WI38 (cell line): ENCODE data around the gene TNFRSF4.

Source experiments
- H3K4me3 ChIP-seq: 2 replicates; pipeline ENCODE4 v1.5.1; 2011; ENCODE audit warnings: low read depth, mild to moderate bottlenecking, control low read depth, low read length
- CTCF ChIP-seq: IDR thresholded peaks from 2 replicates; pipeline ENCODE4 v1.5.1; 2012; ENCODE audit warnings: low read depth, mild to moderate bottlenecking, control low read depth, low read length

Gene TNFRSF4

DNA sequence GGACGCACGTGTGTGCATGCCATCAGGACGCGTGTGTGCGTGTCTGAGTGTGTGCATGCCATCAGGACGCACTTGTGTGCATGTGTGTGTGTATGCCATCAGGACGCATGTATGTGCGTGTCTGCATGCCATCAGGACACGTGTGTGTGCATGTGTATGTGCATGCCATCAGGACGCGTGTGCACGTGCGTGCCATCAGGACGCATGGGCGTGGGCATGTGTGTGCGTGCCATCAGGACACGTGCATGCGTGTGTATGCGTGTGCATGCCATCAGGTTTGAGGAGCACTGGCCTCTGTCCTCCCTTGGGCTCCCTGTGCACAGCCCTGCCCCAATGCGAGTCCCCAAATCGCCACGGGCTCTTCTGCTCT lies 45.2 kb upstream of the TNFRSF4 start:
- TF ChIP-seq CTCF = no peak
- no peak overlapping the region for H3K4me3 ChIP-seq

DNA sequence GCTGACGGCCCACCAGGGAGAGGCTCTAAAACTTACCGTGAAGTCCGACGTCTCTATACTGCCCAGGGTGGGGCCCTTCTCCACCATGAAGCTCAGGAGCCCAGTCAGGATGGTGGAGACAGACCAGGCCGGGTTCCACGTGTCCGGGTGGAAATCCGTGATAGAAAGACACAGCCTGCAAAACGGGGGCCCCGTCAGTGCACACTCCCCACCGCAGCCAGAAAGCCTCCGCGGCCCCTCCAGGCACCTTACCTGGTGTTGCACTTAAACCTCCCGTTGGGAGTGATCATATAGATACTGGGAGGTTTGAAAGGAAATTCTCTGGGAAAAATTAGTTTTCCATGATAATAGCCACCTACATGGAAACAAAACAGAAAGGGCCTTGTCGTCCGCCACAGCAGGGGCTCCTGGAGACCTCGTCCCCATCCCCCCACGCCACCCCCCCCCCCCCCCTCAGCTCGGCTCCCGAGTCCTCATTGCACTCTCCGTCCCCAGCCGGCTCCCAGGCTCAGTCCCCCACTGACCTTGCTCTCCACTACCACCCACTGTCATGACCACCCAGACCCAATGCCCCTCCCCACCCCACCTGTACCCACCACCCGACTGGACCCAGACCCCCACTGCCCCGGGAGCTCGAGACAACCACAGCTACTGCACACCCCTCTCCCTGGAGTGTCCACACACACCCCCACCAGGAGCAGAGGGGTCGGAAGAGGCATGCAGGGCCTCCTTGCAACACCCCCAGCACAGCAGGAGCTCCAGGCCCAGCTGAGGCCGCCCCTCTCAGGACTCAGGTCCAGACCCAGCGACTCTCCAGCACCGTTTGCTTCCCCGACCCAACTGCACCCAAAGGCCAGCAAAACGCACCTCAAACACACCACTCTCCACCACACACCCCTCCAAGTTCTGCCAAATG lies 43.3 kb upstream of the TNFRSF4 start:
- H3K4me3 ChIP-seq = no peak overlapping the region
- no peak for TF ChIP-seq CTCF

- H3K4me3 ChIP-seq = no peak overlapping the region
- no peak for TF ChIP-seq CTCF
These were observed 41.7 kb upstream of the TNFRSF4 start for GRCh38 chr1:1255611-1256010.

GRCh38 chr1:1255078-1255477 lies 41.1 kb upstream of the TNFRSF4 start:
- no peak overlapping the region for H3K4me3 ChIP-seq
- TF ChIP-seq CTCF = no peak

- no peak for TF ChIP-seq CTCF
- H3K4me3 ChIP-seq = no peak overlapping the region
These were observed 40.7 kb upstream of the TNFRSF4 start for GRCh38 chr1:1254667-1254998.

DNA sequence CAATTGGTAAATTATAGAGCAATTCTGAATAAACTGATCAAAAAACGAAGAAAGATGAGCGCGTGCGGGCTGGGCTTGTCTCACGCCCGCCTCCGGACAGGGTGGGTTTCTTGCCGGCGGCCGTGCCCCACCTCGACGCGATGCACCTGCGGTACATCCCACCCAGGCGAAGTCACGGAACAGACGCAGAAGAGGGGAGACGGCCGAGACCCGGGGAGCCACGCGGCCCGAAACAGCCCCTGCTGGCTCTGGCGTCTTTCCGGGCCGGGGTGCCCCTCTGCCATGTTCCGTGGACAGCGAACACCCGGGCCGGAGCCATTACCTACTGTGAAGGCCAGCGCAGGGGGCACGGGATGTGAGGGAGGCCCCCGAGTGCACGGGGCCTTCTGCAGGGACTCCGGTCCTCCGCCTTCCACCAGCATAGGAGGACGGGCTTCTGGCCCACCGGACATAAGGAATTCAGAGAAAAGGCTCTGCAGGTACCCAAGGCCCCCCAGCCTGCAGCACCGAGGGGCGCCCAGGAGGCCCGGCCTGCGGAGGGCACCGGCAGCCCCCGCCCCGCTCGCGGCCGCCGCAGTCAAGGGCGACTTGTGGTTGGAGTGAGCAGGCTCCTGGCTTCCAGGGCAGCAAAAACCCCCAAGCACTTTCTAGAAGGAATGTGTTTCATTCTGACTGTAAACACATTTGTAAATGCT lies 40.2 kb upstream of the TNFRSF4 start:
- no peak overlapping the region for H3K4me3 ChIP-seq
- no peak for TF ChIP-seq CTCF

- no peak overlapping the region for H3K4me3 ChIP-seq
- no peak for TF ChIP-seq CTCF
These were observed 39.4 kb upstream of the TNFRSF4 start for GRCh38 chr1:1253314-1253713.
